DMS 273 (cell line): ENCODE measurements around the gene DHX34.
"Not testable (repeated sequence)": the region's sequence is repeated elsewhere in the genome, so short reads cannot be mapped to it uniquely, and the experiment has no call there.

ENCODE experiments used
- DNase-seq: peaks from one replicate; lab custom pipeline; 2025; ENCODE audit not compliant: unreplicated experiment; lab: John Stamatoyannopoulos, UW

The DHX34 gene

DNA sequence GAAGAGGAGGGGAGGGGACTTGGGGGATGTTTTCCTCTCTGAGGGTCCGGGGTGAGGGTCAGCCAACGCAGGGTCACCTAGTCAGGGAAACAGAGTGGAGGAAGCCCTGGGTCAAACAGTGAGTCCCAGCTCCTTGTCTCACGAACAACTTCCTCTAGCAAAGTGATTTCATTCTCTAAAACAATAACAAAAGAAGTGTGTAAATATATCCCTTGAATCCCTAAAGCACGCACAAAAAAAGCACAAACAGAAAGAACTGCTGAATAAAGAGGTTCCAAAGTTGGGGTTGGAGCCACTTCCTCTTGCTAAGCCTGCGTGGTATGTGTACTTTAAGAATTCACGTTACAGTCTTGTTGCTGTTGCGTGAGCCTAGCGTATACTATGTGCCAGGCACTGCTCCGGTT, 18.6 kb upstream of the DHX34 start:
- DNase-seq: no peak

DNA sequence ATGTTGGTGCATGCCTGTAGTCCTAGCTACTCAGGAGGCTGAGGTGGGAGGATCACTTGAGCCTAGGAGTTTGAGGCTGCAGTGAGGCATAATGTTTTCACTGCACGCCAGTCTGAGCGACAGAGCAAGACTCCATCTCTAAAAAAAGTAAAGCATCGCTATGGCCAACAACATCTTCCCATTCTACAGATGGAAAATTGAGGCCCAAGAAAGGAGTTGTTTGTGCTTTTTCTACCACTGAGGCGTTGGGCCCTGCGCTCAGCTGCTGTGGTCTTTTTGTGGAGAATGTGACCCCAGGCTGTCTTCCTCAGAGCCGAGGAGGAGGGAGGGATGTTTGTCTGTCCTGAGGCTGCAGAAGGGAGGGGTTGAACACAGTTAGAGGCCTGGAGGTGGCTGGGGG, 17.6 kb upstream of the DHX34 start:
- DNase-seq: no peak

DNA sequence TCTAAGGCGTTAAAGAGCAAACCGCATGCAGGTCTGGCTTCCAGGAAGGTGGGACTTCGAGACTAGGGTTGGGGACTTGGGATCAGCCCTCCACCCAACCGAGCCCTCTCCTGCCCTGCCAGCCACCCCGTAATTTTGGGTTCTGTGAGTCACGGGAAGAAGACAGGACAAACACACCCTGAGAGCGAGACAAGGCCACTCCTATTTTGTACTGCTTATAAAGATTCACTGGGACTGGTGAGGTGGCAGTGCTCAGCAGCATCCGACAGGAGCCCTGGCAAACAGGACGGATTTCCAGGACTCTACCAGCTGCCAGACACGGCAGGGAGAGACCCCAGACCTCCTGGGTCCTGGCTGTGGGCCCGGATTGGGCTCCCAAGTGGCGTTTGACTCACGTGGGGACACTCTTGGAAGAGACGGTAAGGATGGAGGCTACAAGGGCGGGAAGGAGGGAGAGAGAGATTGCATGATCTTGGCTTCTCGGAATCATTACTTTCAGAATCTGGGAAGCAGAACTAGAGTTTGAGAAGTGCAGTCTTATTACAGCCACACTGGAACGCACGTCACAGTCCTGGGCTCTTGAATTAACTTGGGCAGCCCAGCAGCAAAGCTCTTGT, 17.1 kb upstream of the DHX34 start, which contains the start of gene C5AR2:
C5AR2 (plus strand) TSS at position 245 of the 617 bp plus-strand sequence. CDS start 8,625 bp downstream, outside the sequence.
- no peak for DNase-seq

DNA sequence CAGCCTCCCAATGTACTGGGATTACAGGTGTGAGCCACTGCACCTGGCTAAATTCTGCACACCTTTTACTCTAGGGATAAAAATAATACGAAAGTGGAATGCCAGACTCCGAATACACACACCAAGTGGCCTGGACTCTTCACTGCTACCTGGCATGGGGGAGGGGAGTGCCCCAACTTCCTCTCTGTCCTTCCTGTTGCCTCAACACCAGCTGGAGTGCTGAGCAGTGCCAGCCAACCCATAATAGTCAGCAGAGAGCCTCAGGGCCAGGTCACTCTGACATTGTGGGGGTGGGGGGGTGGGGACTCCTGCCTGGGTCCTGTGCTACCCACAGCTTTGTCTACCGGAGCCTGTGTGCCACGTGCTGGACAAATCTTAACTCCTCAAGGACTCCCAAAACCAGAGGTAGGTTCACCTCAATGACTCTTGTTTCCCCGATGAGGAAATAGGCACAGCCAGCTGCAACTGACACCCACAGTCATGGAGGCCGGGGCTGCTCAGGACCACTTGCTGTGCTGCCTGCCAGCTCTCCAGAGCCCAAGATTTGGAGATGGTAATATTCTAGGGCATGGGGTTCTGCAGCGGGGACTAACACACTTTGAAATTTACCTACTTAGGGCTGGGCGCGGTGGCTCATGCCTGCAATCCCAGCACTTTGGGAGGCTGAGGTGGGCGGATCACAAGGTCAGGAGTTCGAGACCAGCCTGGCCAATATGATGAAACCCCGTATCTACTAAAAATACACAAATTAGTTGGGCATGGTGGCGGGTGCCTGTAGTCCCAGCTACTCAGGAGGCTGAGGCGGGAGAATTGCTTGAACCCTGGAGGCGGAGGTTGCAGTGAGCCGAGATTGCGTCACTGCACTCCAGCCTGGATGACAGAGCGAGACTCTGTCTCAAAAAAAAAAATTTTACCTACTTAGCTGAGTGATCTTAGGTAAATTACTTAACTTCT, 12.1 kb upstream of the DHX34 start:
- peak; percentile 48 for DNase-seq

DNA sequence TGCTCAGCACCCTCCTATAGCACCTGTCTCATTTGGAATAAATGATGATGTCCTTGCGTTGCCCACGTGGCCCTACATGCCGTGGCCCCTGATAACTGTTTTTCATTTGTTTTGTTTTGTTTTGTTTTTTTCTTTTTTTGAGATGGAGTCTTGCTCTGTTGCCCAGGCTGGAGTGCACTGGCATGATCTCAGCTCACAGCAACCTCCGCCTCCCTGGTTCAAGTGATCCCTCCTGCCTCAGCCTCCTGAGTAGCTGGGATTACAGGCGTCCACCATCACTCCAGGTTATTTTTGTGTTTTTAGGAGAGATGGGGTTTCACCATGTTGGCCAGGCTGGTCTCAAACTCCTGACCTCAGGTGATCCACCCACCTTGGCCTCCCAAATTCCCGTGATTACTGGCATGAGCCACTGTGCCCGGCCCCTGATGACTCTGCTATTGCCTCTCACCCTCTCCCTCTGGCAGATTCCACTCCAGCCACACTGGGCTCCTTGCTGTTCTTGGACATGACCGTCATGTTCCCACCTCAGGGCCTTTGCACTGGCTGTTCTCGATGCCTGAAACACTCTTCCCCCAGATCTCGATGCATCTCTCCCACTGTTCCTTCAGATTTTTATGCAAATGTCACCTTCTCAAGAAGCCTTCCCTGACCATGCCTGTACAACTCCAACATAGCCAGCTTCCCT, 9.8 kb upstream of the DHX34 start:
- DNase-seq: no peak

DNA sequence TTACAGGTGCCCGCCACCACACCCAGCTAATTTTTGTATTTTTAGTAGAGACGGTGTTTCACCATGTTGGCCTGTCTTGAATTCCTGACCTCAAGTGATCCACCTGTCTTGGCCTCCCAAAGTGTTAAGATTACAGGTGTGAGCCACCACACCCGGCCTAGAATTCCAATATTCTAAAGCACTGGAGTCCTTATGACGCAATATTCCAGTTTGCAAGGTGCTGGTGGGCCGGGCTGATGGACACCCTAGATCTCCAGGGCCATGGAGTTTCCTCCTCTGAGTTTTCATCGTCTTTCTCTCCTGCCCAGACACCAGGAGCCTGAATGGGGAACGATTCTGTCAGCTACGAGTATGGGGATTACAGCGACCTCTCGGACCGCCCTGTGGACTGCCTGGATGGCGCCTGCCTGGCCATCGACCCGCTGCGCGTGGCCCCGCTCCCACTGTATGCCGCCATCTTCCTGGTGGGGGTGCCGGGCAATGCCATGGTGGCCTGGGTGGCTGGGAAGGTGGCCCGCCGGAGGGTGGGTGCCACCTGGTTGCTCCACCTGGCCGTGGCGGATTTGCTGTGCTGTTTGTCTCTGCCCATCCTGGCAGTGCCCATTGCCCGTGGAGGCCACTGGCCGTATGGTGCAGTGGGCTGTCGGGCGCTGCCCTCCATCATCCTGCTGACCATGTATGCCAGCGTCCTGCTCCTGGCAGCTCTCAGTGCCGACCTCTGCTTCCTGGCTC, 8.5 kb upstream of the DHX34 start:
- DNase-seq: no peak

DNA sequence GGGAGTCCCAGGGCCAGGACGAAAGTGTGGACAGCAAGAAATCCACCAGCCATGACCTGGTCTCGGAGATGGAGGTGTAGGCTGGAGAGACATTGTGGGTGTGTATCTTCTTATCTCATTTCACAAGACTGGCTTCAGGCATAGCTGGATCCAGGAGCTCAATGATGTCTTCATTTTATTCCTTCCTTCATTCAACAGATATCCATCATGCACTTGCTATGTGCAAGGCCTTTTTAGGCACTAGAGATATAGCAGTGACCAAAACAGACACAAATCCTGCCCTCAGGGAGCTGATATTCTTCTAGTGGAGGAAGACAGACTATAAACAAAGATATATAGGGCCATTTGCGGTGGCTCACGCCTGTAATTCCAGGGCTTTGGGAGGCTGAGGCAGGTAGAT, 7.4 kb upstream of the DHX34 start:
- no peak for DNase-seq

DNA sequence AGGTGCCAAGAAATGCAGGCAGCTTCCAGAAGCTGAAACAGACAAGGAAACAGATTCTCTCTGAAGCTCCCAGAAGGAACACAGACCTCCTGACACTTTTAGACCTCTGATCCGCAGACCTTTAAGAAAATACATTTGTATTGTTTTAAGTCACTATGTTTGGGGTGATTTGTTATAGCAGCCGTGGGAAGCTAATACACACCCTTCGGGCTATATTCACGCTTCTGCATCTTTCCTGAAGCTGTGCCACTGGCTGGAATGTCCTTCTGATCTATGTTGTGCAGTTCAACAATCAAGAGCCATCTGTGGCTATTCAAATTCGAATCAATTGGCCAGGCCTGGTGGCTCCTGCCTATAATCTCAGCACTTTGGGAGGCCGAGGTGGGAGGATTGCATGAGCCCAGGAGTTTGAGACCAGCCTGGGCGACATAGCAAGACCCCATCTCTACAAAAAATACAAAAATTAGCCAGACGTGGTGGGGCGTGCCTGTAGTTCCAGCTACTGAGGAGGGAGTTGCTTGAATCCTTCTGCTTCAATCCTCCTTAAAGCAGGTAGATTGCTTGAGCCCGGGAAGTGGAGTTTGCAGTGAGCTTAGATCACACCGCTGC, 5.8 kb upstream of the DHX34 start:
- DNase-seq: no peak

DNA sequence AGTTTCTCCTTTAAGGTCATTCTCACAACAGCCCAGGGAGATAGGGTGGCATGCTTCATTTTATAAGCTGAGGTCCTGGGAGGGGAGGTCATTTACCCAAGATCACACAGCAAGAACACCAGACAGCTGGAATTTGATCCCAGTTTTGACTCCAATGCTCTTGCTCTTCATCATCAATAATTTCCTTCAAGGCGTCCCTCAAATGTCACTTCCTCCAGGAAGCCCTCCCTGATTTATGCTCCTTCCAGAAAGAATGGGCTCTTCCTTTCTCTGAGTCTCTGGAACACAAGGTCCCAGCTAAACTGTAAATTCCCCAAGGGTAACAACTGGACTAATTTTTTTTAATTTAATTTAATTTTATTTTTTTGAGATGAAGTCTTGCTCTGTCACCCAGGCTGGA, 4.7 kb upstream of the DHX34 start:
- DNase-seq: no peak

DNA sequence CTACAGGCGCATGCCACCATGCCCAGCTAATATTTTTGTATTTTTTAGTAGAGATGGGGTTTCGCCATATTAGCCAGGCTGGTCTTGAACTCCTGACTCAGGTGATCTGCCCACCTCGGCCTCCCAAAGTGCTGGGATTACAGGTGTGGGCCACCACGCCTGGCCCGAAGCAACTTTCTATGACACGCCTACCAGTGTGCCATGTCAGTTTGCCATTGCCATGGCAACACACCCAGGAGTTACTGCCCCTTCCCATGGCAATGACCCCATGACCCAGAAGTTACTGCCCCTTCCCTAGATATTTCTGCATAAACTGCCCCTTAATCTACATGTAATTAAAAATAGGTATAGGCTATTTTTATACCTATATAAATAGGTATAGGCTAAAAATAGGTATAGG, 3.1 kb upstream of the DHX34 start:
- DNase-seq: not testable (repeated sequence)

DNA sequence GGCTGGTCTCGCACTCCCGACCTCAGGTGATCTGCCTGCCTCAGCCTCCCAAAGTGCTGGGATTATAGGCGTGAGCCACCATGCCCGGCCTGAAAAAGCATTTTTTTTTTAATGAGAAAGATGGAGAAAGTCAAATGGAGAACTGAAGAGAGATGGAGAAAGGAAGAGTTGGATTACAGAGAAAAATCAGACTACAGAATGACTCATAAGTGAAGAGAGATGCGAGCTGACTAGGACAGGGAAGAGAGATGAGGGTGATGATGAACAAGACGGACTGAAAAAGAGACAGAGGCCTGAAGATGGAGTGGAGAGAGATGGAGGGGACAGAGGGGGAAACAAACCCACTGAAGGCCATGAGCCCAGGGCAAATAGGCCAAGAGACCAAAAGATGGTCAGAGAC, 1.5 kb downstream of the DHX34 start:
- no peak for DNase-seq

DNA sequence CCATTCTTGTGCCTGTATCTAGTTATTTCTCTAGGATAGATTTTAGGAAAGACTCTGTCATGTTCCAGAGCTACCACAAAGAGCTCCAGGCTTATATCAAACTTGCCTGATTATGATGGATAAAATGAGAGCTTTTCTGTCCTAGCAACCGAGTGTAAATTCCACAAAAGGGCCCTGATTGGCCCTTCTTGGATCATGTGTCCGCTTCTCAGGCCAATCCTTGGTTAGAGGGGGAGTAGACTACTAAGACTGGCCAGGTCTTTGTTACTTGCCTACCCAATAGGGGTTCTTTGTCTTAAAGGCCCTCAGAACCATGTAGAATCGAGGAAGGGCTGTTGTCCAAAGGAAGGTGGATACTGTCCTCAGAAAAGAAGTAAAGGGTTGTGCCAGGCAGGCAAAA, 2.4 kb downstream of the DHX34 start:
- DNase-seq: peak; percentile 80

DNA sequence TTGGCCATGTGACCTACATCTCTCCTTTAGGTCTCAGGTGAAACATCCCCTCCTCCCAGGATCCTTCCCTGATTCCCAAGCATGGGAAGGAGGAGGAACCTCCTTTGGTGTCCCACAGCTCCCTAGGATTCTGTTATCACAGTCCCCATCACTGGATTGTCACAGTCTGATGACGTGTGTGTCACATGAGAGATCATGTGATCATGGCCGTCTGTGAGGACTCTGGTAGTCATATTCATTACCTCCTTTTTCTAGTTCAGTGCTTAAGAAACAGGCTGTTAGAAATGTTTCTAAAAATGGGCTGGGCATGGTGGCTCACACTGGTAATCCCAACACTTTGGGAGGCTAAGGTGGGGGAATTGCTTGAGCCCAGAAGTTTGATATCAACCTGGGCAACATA, 3.0 kb downstream of the DHX34 start:
- no peak for DNase-seq

DNA sequence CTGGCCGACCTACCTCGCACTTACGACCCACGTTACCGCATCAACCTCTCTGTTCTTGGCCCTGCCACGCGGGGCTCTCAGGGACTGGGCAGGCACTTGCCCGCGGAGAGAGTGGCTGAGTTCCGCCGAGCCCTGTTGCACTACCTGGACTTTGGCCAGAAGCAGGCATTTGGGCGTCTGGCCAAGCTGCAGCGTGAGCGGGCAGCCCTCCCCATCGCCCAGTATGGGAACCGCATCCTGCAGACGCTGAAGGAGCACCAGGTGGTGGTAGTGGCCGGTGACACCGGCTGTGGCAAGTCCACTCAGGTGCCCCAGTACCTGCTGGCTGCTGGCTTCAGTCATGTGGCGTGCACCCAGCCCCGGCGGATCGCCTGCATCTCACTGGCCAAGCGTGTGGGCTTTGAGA, 4.2 kb downstream of the DHX34 start:
- no peak for DNase-seq

DNA sequence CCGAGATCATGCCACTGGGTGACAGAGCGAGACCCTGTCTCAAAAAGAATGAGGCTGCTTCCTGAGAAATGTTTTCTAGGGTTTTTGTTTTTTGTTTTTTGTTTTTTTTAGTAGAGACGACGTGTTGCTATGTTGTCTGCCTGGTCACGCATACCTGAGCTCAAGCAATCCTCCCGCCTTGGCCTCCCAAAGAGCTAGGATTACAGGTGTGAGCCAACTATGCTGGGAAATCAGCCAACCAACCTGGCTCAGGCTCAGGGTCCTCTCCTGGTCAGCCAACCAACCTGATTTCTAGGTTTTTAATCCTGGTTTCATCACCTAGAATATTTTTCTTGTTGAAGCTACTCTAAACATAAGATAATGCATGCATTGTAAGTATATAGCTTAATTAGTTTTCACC, 7.8 kb downstream of the DHX34 start:
- no peak for DNase-seq

DNA sequence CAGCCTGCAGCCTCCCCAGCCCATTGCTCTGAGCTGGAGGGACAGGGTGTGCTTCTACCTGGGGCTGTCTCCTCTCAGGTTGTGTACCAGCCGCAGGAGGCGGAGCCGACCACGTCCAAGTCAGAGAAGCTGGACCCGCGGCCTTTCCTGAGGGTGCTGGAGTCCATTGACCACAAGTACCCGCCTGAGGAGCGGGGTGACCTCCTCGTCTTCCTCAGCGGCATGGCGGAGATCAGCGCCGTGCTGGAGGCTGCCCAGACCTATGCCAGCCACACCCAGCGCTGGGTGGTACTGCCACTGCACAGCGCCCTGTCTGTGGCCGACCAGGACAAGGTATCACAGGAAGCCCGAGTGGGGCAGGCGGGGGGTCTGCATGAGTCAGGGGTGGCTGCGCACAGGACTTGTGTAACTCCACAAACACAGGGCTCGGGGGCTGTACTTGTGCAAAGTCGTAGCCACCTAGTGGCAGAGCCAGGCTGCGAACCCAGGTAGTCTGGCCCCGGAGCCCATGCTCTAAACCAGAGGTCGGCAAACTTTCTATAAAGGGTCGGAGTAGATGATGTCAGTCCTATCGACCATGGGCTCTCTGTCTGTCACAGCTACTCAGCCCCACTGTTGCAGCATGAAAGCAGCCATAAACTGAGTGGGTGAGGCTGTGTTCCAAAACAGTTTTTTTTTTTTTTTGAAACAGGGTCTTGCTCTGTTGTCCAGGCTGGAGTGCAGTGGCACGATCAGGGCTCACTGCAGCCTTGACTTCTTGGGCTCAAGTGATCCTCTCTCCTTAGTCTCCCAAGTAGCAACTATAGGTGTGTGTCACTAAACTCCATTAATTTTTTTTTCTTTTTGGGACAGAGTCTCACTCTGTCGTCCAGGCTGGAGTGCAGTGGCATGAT, 8.9 kb downstream of the DHX34 start:
- peak; percentile 30 for DNase-seq

DNA sequence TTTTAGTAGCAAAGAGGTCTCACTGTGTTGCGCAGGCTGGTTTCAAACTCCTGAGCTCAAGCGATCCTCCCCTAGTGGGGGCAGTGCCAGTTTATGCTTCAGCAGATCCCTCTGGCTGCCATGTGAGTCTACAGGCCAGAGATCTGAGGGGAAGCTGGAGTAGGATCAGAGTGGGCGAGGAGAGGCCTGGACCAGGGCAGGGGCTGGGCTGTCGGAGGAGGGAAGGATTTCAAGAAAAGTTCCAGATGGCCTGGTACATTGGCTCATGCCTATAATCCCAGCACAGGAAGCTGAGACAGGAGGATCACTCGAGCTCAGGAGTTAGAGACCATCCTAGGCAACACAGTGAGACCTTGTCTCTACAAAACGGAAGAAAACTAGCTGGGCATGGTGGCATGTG, 9.8 kb downstream of the DHX34 start:
- DNase-seq: no peak

DNA sequence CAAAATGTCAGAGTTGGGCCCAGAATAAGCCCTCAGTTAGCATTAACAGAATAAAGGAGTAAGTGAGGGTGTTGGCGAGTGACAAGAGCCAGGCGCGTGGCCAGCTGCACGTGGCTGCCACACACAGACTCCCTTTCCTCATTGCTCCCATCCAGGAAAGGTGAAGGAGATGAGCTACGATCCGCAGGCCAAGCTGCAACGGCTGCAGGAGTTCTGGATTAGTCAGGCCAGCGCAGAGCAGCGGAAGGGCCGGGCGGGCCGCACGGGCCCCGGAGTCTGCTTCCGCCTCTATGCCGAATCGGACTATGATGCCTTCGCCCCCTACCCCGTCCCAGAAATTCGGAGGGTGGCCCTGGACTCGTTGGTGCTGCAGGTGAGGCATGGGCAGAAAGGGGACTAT, 13.2 kb downstream of the DHX34 start:
- DNase-seq: no peak

DNA sequence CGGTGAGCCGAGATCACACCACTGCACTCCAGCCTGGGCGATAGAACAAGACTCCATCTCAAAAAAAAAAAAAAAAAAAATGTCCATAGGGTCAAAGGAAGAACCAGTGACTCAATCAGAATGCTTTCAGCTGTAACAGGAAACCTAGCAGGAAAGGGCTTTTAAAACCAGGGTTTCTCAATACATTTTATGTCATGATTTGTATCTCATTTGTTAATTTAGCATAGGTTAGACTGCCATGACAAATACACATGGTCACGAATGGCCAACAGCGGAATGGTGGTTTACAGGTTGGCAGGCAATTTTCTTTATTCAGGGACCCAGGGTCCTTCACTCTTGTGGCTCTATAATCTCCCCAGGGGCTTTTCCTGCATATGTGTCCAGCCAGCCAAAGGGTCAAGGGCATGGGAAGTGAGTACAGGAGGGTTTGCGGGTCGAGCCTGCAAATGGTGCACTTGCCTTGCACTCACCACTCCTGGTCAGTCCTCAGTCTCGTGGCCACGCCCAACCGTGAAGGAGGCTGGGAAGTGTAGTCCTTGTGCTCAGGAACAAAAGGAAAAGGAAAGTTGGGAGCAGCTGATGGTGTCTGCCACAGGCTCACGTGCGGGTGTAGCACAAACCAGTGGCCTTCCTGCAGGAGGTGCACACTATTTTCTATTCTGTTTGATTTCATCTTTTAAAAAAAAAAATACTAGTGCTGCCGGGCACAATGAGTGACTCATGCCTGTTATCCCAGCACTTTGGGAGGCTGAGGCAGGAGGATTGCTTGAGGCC, 14.8 kb downstream of the DHX34 start:
- no peak for DNase-seq
